HG03097 (cell line): ENCODE data around the gene CFI.

Experiments used
- ATAC-seq: cut with Tn5 transposase; IDR thresholded peaks from one replicate; pipeline ENCODE4 v1.9.1; 2021; ENCODE audit not compliant: unreplicated experiment, low FRiP score

The CFI gene

GRCh38 chr4:109699553-109700225 is 102.1 kb downstream of the CFI start:
- no peak for ATAC-seq

GRCh38 chr4:109698656-109699055 is 103.1 kb downstream of the CFI start:
- no peak for ATAC-seq

GRCh38 chr4:109691411-109691920 is 110.3 kb downstream of the CFI start:
- ATAC-seq = no peak
